Tibial artery (tissue), 4 donors: Measurements from ENCODE around the gene LILRB3.

Experiments
- DNase-seq, 2 donors: peaks; one replicate each; pipeline ENCODE4 v3.0.0-alpha.2; 2019
- H3K27ac ChIP-seq, 2 donors: fragments of 200-600 bp; sonication (generic) in 1 of 2; 1 replicate in 1 of 2; 2 replicates in 1 of 2; pipeline ENCODE4 v1.5.1; 2018 to 2019; ENCODE audit warnings: mild to moderate bottlenecking in 1 of 2
- H3K27me3 ChIP-seq, 2 donors: fragments of 200-600 bp; sonication (generic) in 1 of 2; one replicate each; pipeline versions ENCODE4 v1.5.1 to v1.6.0; 2016 to 2019
- H3K36me3 ChIP-seq, 3 donors: fragments of 200-600 bp; sonication (generic) in 2 of 3; one replicate each; pipeline ENCODE4 v1.5.1; 2016 to 2019; ENCODE audit warnings: mild to moderate bottlenecking in 2 of 3
- H3K4me1 ChIP-seq, 4 donors: fragments of 200-600 bp; sonication (generic) in 2 of 4; 1 replicate in 3 of 4; 2 replicates in 1 of 4; pipeline ENCODE4 v1.5.1; 2016 to 2019
- H3K4me3 ChIP-seq, 2 donors: fragments of 200-600 bp; sonication (generic) in 1 of 2; 1 replicate in 1 of 2; 2 replicates in 1 of 2; pipeline ENCODE4 v1.5.1; 2018 to 2019; ENCODE audit warnings: mild to moderate bottlenecking in 2 of 2
- H3K9me3 ChIP-seq, 3 donors: fragments of 200-600 bp; sonication (generic) in 1 of 3; one replicate each; pipeline ENCODE4 v1.5.1; 2016 to 2019
- CTCF ChIP-seq, 2 experiments: fragments of 200-600 bp in 1 of 2; fragments of 450-650 bp in 1 of 2; IDR thresholded peaks; one replicate each; pipeline ENCODE4 v1.5.1; 2017 to 2019; ENCODE audit warnings: antibody characterized with exemption in 2 of 2, mild to moderate bottlenecking in 1 of 2, moderate library complexity in 1 of 2
- intact Hi-C: fragments of 100-400 bp; cut with DNase I; formaldehyde crosslinking; loops from one replicate; pipeline ENCODE4 v1.15.0; 2023; ENCODE audit warnings: low total_unique reads

LILRB3 gene

GRCh38 chr19:54206831-54207177 is 16.0 kb downstream of the LILRB3 start:
- no peak overlapping the region for H3K27ac ChIP-seq
- intact Hi-C loops, result no loop called here
- no peak for DNase-seq
- no peak overlapping the region for H3K4me3 ChIP-seq
- peaks cover 36 to 67% (median 59%) of the 10 kb centered on the region in 3 donors for H3K36me3 ChIP-seq
- no peaks in the 10 kb centered on the region for H3K27me3 ChIP-seq
- peaks cover 6 to 53% (median 48%) of the 10 kb centered on the region in 4 donors for H3K4me1 ChIP-seq
- TF ChIP-seq CTCF (IDR thresholded peaks at IDR 0.05), result no peak
- no peaks in the 10 kb centered on the region for H3K9me3 ChIP-seq

- H3K9me3 ChIP-seq, result no peaks in the 10 kb centered on the region
- no peaks in the 10 kb centered on the region for H3K27me3 ChIP-seq
- H3K27ac ChIP-seq, result no peak overlapping the region
- peaks cover 36 to 69% (median 60%) of the 10 kb centered on the region in 3 donors for H3K36me3 ChIP-seq
- no peak overlapping the region for H3K4me3 ChIP-seq
- TF ChIP-seq CTCF (IDR thresholded peaks at IDR 0.05), result no peak
- no peak for DNase-seq
- intact Hi-C loops, result no loop called here
- H3K4me1 ChIP-seq, result peaks cover 6 to 59% (median 52%) of the 10 kb centered on the region in 4 donors
Measured at GRCh38 chr19:54206030-54206830, 16.6 kb downstream of the LILRB3 start.

GRCh38 chr19:54204767-54205468 is 17.9 kb downstream of the LILRB3 start:
- Histone ChIP-seq H3K9me3 (no peaks in the 10 kb centered on the region), H3K27ac (no peak overlapping the region), H3K27me3 (no peaks in the 10 kb centered on the region), H3K4me3 (no peak overlapping the region), H3K4me1 (peaks cover 6 to 59% (median 53%) of the 10 kb centered on the region in 4 donors), H3K36me3 (peaks cover 36 to 69% (median 60%) of the 10 kb centered on the region in 3 donors)
- TF ChIP-seq CTCF (IDR thresholded peaks at IDR 0.05), result no peak
- no peak for DNase-seq
- intact Hi-C loops, result no loop called here

GRCh38 chr19:54203151-54203611 is 19.6 kb downstream of the LILRB3 start:
- no peak for TF ChIP-seq CTCF (IDR thresholded peaks at IDR 0.05)
- H3K27me3 ChIP-seq, result no peaks in the 10 kb centered on the region
- peaks cover 36 to 66% (median 57%) of the 10 kb centered on the region in 3 donors for H3K36me3 ChIP-seq
- DNase-seq, result no peak
- no peaks in the 10 kb centered on the region for H3K9me3 ChIP-seq
- intact Hi-C loops, result no loop called here
- no peak overlapping the region for H3K27ac ChIP-seq
- peaks cover 0 to 47% (median 41%) of the 10 kb centered on the region in 4 donors for H3K4me1 ChIP-seq
- no peak overlapping the region for H3K4me3 ChIP-seq

GRCh38 chr19:54201980-54202379 is 20.8 kb downstream of the LILRB3 start:
- TF ChIP-seq CTCF (IDR thresholded peaks at IDR 0.05), result no peak
- intact Hi-C loops, result no loop called here
- no peak for DNase-seq
- Histone ChIP-seq H3K36me3 (peaks cover 26 to 56% (median 45%) of the 10 kb centered on the region in 3 donors), H3K27me3 (no peaks in the 10 kb centered on the region), H3K4me3 (peak overlapping the region; percentile 69 to 74), H3K4me1 (peaks cover 0 to 47% (median 41%) of the 10 kb centered on the region in 4 donors), H3K9me3 (no peaks in the 10 kb centered on the region), H3K27ac (no peak overlapping the region)
